GM19023 (cell line): ENCODE measurements around the gene SEPTIN12.
"Not testable (repeated sequence)": the region's sequence is repeated elsewhere in the genome, so short reads cannot be mapped to it uniquely, and the experiment has no call there.

Experiments used
- ATAC-seq: cut with Tn5 transposase; IDR thresholded peaks from one replicate; pipeline ENCODE4 v1.9.1; 2021; ENCODE audit warnings: mild to moderate bottlenecking, moderate library complexity; ENCODE audit not compliant: unreplicated experiment

The SEPTIN12 gene

DNA sequence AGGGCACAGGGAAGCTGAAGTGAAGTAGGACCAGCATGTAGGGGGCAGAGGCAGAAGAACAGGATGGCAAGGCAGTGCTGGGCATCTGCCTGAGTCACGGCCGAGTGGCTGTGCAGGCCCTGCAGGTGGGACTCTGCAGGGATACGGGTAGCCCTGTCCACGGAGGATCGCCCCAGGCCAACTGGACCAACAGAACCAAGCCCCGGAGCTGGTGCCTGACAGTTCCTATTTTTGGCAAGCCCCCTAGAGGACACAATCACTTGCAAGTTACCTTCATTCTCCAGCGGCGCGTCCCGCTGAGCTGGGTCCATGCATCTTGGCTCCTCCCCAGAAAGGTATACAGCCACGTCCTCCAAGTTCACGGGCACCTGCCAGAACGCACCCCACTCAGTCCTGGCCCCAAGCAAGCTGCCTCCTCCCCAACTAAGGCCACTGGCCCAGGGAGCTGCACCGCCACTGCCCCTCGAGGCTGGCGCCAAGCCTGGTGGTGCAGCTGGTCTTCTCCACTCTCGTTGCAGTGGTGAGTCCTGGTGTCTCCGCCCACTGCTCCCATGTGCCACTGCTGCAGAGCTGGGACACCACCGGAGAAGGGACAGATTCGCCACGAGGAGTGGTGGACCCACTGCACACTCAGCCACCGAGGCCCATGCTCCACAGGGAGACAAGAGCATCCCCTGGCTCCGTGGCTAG lies 27.8 kb downstream of the SEPTIN12 start:
- no peak for ATAC-seq

DNA sequence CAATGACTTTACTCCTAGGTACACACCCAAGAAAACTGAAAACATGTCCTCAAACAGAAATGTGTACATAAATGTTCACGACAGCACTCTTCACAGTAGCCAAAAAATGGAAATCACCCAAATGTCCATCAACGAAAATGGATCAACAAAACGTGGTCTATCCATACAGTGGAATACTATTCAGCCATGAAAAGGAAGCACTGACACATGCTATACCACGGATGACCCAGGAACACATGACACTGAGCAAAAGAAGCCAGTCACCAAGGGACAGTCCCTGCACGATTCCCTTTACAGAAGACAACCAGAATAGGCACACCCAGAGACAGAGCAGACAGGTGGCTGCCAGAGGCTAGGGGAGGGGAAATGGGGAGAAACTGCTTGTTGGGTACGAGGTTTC lies 32.5 kb downstream of the SEPTIN12 start:
- ATAC-seq = no peak

DNA sequence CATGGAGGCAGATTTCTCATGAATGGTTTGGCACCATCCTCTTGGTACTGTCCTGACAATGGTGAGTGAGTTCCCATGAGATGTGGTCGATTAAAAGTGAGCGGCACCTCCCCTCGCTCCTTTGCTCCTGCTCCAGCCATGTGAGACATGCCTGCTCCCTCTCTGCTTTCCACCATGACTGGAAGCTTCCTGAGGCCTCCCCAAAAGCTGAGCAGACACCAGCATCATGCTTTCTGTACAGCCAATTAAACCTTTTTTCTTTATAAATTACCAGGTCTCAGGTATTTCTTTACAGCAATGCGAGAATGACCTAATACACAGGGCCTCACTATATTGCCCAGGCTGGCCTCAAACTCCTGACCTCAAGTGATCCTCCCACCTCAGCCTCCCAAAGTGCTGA lies 33.3 kb downstream of the SEPTIN12 start:
- no peak for ATAC-seq

DNA sequence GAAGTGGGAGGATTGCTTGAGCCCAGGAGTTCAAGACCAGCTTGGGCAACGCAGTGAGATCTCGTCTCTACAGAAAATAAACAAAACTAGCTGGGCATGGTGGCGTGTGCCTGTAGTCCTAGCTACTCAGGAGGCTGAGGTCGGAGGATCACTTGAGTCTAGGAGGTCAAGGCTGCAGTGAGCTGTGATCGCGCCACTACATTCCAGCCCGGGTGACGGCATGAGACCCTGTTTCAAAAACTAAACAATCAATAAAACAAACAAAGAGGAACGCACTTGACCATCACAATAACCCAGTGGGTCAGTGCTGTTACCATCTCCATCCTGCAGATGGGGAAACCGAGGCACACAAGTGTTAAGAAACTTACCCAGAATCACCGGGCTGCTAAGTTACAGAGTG lies 34.9 kb downstream of the SEPTIN12 start:
- no peak for ATAC-seq

- ATAC-seq = no peak
Observed at GRCh38 chr16:4752351-4753100, 35.6 kb downstream of the SEPTIN12 start.

GRCh38 chr16:4750896-4751295 lies 37.2 kb downstream of the SEPTIN12 start:
- ATAC-seq = no peak

GRCh38 chr16:4749700-4750257 lies 38.4 kb downstream of the SEPTIN12 start:
- ATAC-seq = peak; percentile 48

DNA sequence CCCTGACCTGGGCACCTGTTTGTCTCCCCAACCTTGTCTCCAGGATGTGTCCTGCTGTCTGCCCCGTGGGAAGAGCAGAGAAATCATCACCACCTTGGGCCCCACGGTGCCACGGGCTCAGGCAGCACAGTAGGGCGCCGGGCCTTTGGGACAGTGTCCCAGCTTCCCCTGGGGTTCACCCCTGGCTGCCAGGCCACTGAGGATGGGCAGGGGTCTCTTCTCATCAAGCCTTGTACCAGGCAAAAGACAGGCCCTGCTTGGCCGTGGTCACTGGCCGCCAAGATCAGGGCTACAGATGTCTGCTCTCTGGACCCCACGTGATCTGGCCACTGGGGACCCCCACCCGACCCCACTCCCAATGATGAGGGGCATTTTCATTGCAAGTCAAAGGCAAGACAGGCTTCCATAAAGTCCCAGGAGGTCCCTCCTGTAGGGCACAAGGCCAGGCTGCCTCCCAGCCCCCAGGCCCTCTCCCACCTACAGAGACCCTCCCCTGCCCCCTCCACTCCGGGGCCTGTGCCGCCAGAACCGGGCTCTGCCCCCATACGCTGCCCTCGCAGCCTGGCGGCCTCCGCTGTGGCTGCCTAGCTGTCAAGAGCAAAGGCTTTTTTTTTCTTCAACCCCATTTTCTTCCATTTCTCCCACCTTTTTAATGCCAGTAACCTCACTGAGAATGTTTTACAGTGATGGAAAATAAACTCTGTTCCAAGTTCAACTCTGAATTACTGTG lies 39.3 kb downstream of the SEPTIN12 start:
- ATAC-seq = no peak

DNA sequence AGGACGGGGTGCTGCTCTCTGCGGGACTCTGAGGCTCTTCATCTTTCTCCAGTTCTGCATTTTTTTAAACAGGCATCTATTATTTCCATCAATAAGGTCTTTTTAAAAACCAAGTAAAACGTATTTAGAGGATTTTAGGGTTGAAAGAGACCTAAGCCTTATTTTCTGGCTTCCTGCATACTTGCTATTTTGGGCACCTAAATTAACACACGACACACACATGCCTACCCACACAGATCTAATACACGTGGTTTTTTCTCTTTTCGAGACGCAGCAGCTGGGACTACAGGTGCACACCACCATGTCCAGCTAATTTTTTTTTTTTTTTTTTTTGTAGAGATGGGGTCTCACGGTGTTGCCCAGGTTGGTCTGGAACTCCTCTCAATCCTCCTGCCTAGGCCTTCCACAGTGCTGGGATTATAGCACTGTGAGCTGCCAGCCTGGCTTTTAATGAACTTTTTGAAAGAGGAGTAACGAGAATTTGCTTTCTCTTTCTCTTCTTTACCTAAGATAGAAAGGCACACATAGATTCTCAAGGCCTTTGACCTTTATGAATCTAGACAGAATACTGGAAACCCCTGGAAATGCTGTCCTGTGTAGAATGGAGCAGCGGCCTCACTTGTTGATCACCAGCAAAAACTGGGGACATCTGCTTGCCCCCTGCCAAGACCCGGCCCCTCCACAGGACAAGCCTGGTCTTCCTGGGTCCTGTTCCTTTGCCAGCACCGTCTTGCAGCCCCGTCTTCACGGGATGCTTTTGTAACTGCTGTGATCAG lies 40.1 kb downstream of the SEPTIN12 start:
- ATAC-seq = no peak

GRCh38 chr16:4746991-4747574 lies 41.1 kb downstream of the SEPTIN12 start:
- no peak for ATAC-seq

- ATAC-seq = no peak
Observed at GRCh38 chr16:4746215-4746614, 41.9 kb downstream of the SEPTIN12 start.

- no peak for ATAC-seq
Observed at GRCh38 chr16:4745274-4745569, 42.9 kb downstream of the SEPTIN12 start.

GRCh38 chr16:4744555-4745273 lies 43.4 kb downstream of the SEPTIN12 start:
- ATAC-seq = no peak

GRCh38 chr16:4743226-4743878 lies 44.8 kb downstream of the SEPTIN12 start:
- ATAC-seq = no peak

DNA sequence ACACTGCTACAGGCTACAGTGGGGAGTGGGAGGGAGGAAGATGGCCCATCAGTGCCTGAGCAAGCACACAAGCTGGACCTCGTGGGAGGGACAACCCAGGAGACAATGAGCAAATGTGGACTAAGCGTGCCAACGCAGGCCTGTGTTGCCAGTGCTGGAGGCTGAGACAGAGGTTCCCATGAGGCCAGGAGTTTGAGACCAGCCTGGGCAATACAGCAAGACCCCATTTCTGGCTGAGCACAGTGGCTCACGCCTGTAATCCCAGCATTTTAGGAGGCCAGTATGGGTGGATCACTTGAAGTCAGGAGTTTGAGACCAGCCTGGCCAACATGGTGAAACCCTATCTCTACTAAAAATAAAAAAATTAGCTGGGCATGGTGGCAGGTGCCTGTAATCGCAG lies 49.8 kb downstream of the SEPTIN12 start:
- ATAC-seq = not testable (repeated sequence)

DNA sequence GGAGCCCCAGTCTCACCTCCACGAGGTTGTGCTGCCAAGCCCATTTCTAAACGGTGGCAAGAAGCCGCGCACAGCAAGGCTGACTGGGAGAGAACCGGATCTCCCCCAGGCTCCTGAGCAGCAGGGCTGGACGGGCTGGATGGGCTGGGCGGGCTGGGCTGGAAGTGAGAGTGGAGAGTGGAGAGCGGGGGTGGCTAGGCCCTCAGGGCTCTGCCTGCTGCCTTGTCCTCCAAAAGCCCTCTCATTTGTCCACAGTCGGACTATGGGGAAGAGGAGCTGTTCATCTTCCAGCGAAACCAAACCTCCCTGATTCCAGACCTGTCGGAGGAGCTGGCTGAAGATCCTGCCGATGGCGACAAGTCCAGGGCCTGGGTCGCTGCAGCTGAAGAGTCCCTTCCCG lies 50.6 kb downstream of the SEPTIN12 start:
- ATAC-seq = no peak

GRCh38 chr16:4736546-4736945 lies 51.6 kb downstream of the SEPTIN12 start:
- ATAC-seq = no peak

- peak; percentile 71 for ATAC-seq
Observed at GRCh38 chr16:4734730-4735535, 53.2 kb downstream of the SEPTIN12 start.
